ENCODE results near the gene MSL2.

GRCh38 chr3:136189043-136189442 is 7.1 kb downstream of the MSL2 start:
- TF ChIP-seq CTCF (IDR thresholded peaks at IDR 0.05), result no peak
- TF ChIP-seq EP300 (IDR thresholded peaks at IDR 0.05), result no peak

Measured in ovary (tissue), 3 donors.